NB4 (cell line): ENCODE measurements around the gene TBC1D13.

Source experiments
- CTCF ChIP-seq: IDR thresholded peaks from one replicate; pipeline ENCODE4 v1.5.1; 2012; ENCODE audit warnings: low read depth, low read length
- MAX ChIP-seq: IDR thresholded peaks from 2 replicates; pipeline ENCODE4 v1.6.1; 2011; ENCODE audit warnings: low read depth, low read length
- POLR2A ChIP-seq: IDR thresholded peaks from 2 replicates; pipeline ENCODE4 v1.6.1; 2011; ENCODE audit warnings: mild to moderate bottlenecking; ENCODE audit not compliant: insufficient read length; ENCODE audit errors: extremely low read depth

- TF ChIP-seq POLR2A (peak; percentile 81), CTCF (no peak), MAX (peak; percentile 80)
Observed at GRCh38 chr9:128829477-128830251, 42.6 kb downstream of the TBC1D13 start, which contains the start of gene SPOUT1.
